GM13977 (cell line): Measurements from ENCODE around the gene ZNF654.

Source experiments
- DNase-seq: peaks from one replicate; pipeline ENCODE4 v3.0.0; 2012; ENCODE audit warnings: low spot score
- CTCF ChIP-seq: IDR thresholded peaks from 2 replicates; pipeline ENCODE4 v1.5.1; 2012; ENCODE audit warnings: mild to moderate bottlenecking, control low read depth; ENCODE audit not compliant: insufficient read depth; ENCODE audit errors: extremely low read depth, missing control alignments
- in situ Hi-C: fragments of 300-500 bp; cut with MboI; formaldehyde crosslinking; loops from one replicate; pipeline ENCODE4 v1.12.0; 2022; ENCODE audit warnings: low sequenced_read_pairs, low pct_unique_long_range_greater_than_20kb, mixed read lengths, inconsistent platforms; ENCODE audit not compliant: unreplicated experiment

The ZNF654 gene

GRCh38 chr3:88189361-88189810 lies 130.3 kb downstream of the ZNF654 start:
- peak; percentile 19 for DNase-seq
- in situ Hi-C loops, result no loop called here
- no peak for TF ChIP-seq CTCF

- in situ Hi-C loops, result no loop called here
- no peak for DNase-seq
- TF ChIP-seq CTCF, result no peak
These were observed 132.9 kb downstream of the ZNF654 start for GRCh38 chr3:88191872-88192409.

- DNase-seq, result no peak
- no peak for TF ChIP-seq CTCF
- in situ Hi-C loops, result no loop called here
These were observed 133.6 kb downstream of the ZNF654 start for GRCh38 chr3:88192631-88193030.
